Hematopoietic multipotent progenitor cell treated with erythropoietin and hydrocortisone succinate and interleukin-3 and kit ligand, for 6 days (in vitro differentiated cells): ENCODE measurements around the gene NOP10.
"Not testable (repeated sequence)": the region's sequence is repeated elsewhere in the genome, so short reads cannot be mapped to it uniquely, and the experiment has no call there.

ENCODE experiments used
- DNase-seq: peaks from one replicate; pipeline ENCODE4 v3.0.0-alpha.2; 2015

The NOP10 gene

DNA sequence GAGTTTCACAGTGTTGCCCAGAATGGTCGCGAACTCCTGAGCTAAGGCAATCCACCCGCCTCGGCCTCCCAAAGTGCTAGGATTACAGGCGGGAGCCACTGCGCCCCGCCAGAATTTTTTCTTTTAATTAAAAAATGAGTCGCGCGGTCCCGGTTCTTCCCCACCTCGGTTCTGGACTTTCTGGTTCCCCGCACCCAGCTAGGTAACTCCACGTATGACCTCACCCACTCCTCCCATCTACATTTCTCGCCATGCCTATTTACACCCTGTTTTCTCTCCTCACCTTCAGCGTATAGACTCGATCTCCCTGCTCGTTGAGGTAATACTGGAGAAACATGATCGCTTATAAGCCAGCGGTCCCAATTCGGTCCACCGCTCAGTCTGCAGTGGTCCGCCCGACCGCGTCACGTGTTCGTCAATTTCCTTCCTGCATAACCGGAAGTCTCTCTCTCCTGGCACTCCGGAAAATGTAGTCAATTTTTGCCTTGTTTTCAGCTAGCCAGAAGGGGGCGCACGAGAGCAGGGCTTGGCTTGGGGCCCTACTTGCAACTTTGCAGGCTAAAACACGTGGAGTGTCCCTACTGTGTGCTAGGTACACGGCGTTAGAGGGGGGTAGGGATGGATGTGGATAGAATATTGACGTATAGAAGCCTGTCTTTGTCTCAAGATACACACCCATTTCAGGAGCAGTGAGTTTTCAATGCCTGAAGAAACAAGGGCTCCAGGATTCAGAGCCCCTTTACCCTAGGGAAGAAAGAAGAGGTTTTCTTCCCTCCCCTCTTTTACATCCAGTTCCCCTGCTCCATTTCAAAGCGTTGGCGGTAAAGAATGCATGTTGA lies at the start of gene NOP10, which contains the start of gene NUTM1:
TSS of gene NOP10 (minus strand) at position 400 of the 839 bp plus-strand sequence. CDS start at position 337, 63 bp downstream.
TSS of gene NUTM1 (plus strand) at position 579 of the 839 bp plus-strand sequence. CDS start 382 bp downstream, outside the sequence.
- peak; percentile 97 for DNase-seq

DNA sequence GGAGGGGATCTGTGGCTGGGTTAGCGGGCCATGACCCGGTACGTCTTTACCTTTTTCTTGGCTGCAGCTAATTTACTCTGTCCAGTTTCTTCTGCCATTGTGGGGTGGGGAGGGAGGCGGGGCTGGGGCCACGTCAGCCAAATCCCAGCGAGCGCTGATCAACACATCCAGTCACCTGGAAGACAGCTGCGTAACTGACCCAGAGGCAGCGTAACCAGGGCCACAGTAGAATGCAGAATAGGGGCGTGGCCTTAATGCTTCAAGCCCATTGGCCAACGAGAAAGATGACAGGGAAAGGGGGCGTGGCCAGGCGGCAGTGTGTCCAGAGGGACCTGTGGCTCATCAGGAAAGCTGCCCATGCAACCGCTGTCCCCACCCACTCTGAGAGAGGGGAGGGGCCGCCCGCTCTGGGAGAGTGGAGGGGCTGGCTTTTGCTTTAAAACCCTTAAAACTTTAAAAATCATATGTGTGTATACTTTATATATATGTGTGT lies 46.7 kb upstream of the NOP10 start:
- not testable (repeated sequence) for DNase-seq

DNA sequence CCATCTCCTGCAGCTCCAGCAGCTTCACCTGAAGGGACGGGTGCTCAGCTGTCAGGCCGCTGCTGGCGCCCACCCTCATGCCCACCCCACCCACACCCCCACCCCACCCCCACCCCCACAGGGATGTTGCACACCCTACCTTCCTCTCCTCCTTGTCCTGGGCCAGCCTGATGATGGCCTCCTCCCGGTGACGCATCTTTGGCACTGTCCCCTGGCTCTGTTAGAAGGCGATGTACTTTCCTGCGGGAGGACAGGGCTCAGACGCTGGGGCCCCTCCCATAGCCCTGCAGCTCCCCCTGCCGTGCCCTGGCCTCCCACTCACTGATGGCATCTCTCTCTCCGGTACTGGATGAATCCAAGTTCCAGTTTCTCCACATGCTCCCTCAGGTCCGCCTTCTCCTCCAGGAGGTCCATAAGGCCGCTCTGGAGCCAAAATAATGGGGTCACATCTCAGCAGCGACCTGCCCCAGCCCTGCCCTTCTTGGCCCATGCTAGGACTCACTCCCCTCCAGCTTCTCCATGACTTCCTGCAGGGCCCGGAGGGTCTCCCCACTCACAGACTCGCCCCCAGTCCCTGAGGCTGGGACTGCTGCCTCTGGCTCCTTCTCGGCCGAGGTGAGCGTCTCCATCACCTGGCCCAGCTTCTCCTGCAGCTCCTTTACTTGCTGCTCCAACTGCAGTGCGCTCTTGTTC lies 39.0 kb upstream of the NOP10 start:
- DNase-seq: not testable (repeated sequence)

DNA sequence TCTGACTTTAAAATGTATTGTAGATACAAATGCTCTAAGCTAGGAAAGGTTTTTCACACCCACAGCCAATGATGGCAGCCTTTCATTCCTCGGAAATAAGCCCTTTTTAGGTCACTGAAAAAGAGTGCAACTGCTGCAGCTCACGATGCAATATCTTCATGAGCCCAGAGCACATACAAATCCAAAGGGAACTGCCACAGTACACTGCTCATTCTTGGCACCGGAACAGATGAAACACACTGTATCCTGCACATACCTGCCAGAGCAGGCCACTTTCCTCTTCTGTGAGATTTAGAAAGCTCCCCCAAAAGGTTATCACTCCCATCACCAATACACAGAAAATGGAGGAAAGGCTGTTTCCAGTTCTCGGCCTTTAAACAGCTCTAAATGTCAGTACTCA lies 37.6 kb upstream of the NOP10 start:
- not testable (repeated sequence) for DNase-seq

DNA sequence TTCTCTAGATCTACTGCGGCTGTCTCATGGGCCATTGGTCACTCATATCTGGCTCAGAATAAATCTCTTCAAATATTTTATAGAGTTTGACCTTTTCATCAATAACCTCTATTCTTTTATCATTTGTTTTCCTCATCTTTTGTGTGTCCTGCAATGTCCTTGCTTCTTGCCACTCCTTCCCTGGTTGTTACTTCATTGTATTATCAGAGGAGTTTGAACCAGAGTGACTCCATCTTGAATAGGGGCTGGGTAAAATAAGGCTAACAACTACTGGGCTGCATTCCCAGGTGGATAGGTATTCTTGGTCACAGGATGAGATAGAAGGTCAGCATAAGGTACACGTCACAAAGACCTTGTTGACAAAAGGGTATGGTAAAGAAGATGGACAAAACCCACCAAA lies 33.9 kb upstream of the NOP10 start:
- DNase-seq: no peak

DNA sequence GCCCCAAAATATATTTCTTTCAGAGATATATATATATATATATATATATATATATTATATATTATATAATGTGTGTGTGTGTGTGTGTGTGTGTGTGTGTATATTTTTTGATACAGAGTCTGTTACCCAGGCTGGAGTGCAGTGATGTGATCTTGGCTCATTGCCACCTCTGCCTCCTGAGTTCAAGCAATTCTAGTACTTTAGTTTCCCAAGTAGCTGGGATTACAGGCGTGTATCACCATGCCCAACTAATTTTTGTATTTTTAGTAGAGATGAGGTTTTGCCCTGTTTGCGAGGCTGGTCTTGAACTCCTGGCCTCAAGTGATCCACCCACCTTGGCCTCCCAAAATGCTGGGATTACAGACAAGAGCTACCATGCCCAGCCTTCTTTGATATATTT lies 32.6 kb upstream of the NOP10 start:
- not testable (repeated sequence) for DNase-seq

DNA sequence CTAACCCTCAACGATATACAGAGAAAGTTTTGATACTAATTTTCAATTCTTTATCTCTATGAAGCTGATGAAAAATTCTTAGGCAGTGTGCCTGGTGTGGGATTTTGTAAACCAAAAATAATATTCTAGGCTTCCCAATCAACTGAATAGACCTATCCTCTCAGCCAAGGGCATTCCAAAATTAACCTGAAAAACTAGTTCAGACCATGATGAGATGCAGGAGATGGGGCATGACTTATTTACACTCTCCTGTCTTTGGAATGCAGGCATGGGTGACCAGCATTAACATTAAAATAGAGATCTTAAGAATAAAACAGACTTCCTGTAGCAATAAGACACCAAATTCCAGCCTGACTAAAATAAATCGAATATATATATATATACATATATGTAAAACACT lies 31.9 kb upstream of the NOP10 start:
- DNase-seq: no peak

DNA sequence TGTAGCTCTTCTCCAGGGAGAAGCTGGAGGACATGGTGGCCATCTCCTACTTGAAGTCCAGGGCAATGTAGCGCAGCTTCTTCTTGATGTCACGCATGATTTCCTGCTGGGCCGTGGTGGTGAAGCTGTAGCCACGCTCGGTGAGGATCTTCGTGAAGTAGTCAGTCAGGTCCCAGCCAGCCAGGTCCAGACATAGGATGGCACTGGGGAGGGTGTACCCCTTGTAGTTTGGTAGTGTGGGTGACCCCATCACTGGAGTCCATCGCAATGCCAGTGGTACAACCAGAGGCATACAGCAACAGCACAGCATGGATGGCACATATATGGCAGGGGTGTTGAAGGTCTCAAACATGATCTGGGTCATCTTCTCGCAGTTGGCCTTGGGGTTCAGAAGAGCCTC lies 31.0 kb upstream of the NOP10 start:
- no peak for DNase-seq

DNA sequence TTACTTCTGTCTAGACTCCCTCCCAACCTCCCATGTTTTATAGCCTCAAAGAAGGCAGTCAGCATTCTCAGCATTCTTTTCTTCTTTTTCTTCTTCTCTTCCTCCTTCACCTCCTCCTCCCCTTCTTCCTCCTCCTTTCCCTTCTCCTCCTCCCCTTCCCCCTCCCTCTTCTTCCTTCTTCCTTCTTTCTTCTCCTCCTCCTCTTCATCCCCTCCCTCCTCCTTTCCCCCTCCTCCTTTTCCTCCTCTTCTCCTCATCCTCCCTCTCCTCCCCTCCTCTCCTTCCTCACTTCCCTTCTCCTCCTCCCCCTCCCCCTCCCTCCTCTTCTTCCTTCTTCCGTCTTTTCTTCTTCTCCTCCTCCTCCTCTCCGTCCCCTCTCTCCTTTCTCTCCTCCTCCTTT lies 27.7 kb upstream of the NOP10 start:
- DNase-seq: no peak

DNA sequence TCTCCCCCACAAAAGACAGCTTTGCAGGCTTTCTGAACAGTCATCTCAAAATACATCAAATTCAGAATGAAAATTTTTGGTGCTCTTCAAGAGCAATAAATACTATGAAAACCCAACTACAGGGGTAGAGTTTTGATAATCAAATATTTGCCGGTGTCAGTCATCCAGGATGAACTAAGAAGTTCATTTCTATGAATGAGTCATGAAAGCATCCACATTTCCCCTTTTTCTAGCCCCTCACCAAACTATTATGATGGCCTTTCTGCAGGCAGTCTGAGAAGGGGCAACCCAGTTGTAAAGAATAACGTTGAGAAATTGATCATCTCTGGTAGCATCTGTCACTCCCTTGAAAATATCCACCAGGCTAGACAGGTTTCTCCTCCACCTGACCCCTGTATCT lies 27.2 kb upstream of the NOP10 start:
- DNase-seq: no peak

DNA sequence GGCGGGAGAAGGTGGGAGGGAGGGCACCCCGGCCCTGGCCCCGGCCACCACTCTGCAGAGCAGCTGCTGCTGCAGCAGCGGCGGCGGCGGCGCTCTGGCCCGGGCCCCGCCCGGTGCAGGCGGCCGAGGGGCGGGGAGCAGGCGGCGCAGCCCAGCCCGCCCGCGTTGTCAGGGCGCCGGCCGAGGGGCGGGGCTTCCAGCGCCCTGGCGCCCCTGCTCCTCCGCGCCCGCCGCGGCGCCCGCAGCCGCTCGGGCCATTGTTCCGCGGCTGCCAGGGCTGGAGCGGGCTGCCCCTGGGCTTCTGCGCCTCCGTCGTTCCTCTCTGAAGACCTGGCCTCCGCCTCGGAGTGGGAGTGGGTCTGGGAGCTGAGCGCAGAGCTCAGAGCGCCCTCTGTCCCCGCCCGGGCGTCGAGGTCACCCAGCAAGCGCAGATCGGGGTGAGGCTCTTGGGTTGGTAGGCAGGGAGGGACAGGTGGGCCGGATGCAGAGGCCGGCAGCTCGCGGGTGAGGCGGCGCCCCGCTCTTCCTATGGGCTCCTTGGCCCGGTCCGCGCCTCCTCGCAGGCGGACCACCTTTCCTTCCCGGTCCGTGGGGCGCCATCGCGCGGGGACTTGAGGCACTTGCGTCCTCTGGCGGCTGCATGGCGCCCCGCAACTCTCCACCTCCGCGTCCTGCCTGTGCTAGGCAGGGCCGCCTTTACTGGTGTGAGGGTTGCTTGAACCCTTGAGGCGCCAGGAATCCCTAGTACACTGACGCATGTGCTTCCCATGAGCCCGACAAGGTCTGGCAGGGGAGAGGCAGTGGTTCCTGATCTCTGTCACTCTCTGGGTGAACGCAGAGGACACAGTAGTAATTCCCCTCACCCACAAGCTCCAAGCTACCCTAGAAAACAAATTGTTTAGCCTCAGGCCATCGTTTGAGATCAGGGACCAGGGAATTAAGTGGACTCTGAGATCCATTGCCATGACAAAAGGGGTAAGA lies 24.5 kb upstream of the NOP10 start, which contains the start of gene LPCAT4:
TSS of gene LPCAT4 (minus strand) at position 96 of the 981 bp plus-strand sequence. CDS start 96 bp downstream, outside the sequence.
- DNase-seq: peak; percentile 95

DNA sequence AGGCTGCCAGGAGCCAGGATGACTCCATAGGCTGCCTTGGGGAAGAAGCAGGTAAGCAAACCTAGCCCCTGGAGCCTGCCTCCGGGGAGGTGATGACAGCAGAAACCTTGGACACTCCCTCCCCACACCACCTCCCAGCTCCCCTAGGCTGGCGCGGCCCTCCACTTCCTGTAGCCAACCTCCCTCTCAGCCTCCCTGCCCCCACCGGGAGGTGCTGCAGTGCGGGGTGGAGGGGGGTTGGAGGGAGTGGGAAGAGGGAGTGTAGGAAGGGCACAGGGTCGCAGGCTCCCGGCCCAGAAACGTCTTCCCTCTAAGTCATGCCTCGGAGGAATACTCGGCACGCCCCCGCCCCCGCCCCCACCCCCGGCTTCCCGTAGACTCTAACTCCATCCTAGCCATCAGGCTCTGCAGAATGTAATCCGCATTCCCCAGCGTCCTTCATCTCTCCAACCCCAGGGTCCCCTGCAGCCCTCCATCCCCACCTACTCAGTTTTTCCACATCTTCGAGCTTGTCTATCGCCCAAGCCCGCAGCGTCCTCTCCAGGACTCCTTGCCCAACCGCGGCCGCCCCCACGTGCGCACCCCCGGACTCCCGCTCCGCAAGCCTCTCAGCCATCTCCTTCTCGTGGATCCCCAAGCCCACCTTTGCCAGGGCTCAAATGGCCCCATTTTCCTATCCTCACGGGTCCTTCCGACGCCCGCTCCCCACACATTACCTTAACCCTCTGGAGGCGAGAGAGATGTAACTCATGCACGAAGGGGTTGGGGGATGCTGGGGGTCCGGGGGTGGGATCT lies 23.5 kb upstream of the NOP10 start:
- DNase-seq: peak; percentile 82

DNA sequence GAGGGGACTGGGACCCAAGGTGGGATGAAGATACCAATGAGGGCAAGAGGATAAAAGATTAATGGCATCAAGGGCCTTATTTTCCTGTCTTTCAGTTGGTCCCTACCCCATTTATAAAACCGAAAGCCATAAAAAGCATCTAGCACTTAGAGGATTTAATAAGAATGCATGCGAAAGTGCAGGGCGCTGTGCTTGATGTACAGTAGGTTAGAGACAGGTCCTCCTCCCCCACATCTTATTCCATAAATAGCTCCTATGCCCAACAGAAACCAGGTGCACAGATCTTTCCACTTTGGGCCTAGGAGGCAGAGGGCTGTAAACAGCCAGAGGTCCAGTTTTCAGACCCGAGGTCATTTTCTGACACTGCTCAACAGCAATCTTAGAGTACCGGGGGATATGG lies 22.9 kb upstream of the NOP10 start:
- no peak for DNase-seq

DNA sequence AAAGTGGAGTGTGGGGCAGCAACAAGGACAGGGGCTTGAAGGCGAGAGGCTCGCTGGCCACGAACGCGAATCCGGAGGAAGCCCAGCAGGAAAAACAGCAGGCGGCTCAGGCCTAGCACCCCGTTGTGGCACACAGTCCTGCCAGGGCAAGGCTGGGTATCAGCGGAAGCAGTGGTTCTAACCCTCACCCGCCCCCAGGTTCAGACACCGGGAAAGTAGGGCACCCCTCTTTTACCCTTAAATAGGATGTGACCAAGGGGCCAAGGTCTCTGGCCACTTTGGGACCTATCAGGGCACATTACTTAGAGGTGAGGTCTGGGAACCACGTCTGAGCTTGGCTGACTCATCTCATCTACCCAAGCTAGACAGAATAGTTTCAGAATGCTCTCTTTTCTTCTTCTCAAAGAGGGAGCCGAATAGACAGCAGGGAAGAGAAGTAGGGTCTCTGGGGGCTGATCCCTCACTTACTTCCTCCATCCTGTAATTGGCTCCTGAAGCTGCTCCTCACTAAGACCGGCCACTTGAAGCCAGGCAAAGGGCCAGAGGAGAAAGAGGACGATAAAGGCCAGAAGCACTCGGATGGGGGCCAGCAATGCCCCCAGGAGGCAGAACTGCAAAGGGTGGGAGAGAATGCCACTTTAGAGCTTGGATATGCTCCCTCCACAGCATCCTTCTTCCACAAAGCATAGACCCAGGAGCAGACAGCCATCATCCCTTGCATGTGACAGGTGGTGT lies 22.3 kb upstream of the NOP10 start:
- no peak for DNase-seq

DNA sequence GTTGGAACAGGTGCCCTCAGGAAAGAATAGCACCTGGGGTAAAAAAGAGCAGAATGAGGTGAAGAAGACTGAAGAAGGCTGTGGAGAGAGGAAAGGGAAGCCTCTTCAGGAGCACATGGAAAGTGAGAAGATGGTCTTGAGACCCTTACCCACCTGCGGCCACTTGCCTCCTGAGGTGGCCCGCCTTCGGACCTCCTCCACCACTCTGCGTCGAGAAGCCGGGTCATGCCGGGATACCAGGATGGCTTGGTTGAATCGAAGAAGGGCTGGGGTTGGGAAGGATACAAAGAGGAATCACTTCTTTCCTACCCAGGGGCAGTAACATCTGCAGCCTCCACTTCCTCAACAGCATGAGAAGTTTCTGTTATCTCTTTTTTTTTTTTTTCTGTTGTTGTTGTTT lies 21.1 kb upstream of the NOP10 start:
- DNase-seq: no peak

DNA sequence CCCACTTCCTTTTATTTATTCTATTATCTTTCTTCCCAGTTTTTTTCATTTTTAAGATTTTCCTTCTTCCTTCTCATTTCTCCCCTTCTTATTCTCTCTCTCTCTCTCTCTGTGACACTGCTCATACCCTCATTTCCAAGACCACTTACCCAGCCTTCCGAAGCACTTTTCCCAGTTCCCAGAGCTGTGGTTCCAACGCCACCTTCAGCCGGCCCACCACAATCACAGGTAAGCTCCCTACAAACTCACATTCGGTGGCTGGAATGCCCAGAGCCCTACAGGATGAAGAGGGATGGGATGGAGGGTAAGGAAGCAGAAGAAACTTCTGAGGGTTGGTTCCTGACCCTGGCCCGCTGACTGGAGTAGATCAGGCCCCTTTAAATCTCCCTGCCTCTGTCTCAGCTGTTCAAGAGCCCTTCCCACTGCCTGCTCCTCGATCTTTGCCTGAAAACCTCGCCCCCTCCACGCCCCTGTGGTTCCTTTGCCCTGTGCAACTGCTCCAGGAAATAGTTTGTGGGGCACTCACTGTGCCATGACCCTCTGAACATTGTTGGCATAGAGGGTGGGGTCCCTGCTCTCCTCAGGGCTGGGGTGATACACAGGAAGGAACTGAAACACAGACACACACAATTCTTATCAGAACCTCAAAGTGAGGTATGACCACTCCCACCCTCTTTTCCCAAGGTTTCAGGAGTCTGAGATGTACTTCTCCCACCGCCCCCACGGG lies 19.3 kb upstream of the NOP10 start:
- DNase-seq: no peak

DNA sequence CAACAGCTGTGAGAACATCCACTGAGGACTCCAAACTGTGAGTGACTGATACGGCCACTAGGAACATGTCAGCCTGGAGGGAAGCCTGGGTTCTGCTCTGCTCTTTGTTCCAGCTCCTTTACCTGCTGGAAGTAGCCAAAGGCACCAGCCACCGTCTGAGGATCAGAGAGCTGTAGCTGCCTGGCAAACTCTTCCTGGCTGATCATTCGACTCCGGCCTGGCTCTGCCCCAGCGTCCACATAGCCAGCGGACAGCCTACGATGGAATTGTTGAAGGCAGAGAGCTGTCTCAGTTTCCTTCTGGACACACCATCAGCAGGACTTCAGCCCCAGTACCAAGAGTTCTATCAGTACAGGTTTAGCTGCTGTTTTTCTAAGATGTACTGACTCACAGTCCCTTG lies 18.3 kb upstream of the NOP10 start:
- DNase-seq: no peak

DNA sequence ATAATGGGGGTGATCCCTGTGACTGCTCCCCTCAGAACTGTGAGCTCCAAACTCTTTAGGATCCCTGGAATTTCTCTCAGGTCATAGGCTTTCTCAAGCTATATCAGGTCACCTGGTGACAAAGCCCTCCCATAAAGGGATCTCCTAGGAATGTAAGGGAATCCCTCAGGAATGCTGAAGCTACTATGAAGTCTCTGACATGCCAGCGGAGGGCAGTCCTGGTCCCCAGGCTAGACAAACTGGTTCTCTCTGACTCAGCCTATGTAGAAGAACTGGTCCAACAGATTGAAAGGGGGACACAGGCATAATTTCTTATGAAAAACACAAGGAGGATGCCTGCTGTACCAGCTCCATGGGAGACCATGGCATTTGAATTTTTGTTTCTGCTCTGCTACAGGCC lies 17.4 kb upstream of the NOP10 start:
- DNase-seq: no peak

DNA sequence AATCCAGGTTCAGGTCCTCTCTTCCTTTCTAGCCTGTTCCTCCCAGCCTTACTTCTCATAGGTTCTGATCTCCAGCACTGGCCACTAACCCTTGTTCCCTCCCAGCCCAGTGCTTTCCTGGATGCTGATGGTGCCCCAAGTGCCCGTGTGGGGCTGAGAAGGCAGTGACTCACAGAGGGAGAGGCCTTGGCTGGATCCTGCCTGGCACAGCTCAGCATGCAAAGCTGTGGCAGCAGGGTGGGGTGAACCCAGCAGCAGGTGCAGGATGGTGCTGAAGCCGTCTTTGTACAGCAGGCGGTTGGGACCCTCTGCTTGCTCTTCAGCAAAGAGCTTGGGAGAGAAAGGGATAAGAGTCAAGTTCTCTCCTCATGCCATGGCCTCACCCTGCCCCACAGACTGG lies 16.5 kb upstream of the NOP10 start:
- no peak for DNase-seq

DNA sequence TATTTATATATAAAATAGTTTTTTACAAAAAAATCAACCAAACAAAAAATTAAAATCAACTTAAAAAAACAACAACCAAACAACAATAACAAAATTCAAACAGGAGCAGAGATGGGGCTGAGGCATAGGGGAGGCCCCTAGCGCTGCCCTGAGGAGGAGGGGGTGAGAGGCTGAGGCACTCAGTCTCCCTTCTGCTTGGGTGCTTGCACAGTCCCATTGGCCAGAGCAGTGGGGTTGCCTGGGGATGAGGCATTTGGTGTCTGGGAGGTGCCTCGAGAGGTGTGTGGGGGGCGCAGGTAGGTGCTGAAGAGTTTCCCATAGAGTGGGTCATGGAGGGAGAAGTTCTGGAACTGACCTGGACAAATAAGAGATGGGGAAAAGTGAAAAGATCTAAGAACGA lies 16.0 kb upstream of the NOP10 start:
- DNase-seq: no peak
